IPS-NIHi11 (cell line): ENCODE measurements around the gene RIT2.

ENCODE experiments used
- DNase-seq: peaks from one replicate; pipeline ENCODE4 v3.0.0; 2012; ENCODE audit warnings: mixed read lengths, low spot score

RIT2 gene

DNA sequence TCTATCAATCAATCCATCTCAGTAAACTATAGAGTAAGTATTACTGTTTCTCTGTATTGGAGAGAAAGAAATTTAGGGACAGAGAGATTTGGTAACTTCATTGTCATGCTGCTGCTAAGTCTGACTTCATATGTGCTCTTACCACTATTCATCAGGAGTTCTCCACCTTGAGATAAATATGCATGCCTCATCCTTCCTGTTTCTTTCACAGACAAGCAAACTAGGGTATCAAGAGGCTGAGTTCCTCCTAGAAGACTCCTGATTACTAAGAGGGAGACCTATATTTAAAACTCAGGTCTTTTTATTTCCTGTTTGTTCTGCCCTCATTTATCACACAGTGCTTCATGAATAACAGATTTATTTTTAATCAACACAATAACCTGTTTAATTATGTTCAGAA lies 34.1 kb downstream of the RIT2 start:
- DNase-seq: no peak

GRCh38 chr18:43080671-43081070 lies 34.8 kb downstream of the RIT2 start:
- no peak for DNase-seq

GRCh38 chr18:43079422-43079821 lies 36.1 kb downstream of the RIT2 start:
- DNase-seq: no peak

GRCh38 chr18:43078478-43079092 lies 36.9 kb downstream of the RIT2 start:
- DNase-seq: no peak

GRCh38 chr18:43077510-43078308 lies 37.8 kb downstream of the RIT2 start:
- no peak for DNase-seq

- no peak for DNase-seq
Observed at GRCh38 chr18:43073771-43074170, 41.7 kb downstream of the RIT2 start.

DNA sequence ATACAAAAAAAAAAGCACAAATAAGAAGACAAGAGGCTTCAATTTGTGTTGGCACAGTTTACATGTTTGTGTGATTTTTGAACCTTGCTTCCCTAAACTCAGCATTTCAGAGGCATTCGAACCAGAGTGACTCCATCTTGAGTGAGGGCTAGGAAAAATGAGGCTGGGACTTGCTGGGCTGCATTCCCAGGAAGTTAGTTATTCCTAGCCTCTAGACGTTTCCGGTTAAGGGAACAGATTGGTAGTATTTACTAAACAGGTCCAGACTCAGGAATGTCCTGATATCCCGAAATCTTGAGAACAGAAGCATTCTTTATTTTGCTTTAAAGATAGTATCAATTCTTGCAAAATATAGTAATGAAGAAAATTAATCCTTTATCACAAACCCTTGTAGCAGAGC lies 46.7 kb downstream of the RIT2 start:
- DNase-seq: no peak

DNA sequence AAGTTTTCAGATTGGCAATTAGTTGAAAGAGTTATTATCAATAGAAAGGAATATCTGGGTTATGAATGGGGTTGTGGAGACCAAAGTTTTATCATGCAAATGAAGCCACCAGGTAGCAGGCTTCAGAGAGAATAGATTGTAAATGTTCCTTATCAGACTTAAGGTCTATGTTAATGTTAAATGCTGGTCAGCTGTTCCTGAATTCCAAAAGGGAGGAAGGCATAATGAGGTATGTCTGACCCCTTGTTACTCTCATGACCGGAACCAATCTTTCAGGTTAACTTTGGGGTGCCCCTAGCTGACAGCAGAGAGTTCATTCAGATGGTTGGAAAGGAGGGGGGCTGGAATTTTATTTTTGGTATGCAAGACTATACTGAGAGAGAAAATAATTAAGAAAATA lies 47.9 kb downstream of the RIT2 start:
- DNase-seq: no peak

- no peak for DNase-seq
Observed at GRCh38 chr18:43061816-43062215, 53.7 kb downstream of the RIT2 start.

GRCh38 chr18:43061318-43061717 lies 54.2 kb downstream of the RIT2 start:
- DNase-seq: no peak

GRCh38 chr18:43060020-43060419 lies 55.5 kb downstream of the RIT2 start:
- no peak for DNase-seq

DNA sequence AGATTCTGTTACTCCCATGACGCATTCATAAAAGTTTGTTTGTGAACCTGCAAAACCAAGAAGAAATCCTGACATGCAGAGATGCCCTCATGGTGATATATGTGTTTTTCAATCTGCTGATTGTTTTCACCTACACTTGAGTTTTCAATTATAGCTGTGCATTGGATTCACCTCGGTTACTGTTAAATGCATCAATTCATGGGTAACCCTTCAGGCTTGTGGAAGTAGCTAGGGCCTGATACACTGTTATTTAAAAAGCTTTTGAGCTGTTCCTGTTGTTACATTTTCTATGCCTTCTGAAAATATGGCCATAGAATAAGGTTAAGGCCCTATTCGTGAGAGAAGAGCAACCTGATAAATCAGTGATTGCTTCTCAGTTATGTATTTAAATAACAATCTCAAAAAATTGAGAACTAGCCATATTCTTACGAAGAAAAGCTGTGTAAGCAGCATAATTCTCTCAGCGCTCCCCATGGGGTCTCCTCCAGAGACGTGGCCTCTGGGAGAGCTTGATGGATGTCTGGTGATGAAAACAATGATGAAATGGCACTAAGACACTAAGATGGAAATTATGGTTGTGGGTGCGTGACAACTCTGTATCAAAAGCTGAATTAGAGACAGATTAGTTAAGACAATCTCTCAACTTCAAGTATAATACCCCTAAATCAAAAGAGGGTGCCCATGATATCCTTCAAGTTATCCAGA lies 60.5 kb downstream of the RIT2 start:
- DNase-seq: no peak

DNA sequence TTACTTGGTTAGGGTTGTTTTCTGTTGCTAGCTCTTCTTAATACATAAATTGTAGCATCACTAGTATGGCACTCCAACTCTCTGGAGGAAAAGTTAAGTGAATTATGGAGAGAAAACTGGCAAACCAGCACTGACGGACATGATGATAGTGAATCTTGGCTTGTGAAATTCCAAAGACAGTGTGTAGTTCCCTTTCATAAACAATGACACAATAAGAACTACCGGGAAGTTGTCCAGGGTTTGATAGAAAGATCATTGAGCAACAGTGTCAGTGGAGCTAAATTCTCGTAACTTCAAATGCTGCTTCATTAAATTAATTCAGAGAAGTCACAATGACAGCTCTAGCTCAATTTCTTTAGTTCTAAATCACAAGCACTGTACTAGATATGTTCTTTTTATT lies 66.5 kb downstream of the RIT2 start:
- no peak for DNase-seq

DNA sequence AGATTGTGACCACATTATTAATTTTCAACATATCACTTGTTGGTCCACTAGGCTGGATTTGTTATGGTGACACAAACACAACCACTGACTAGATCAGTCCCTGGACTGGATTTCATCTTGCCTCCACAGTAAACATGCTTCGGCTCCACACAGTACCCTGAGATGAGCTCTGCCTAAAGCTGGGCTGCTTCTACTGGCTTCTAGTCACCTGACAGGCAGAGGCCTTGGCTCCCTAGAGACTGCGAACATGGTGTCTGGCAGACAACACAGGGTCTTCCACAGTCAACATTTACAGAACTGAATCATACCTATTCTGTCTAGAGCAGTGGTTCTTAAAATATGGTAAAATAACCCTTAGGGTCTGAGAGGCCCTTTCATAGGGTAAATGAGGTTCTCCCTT lies 69.2 kb downstream of the RIT2 start:
- DNase-seq: no peak

DNA sequence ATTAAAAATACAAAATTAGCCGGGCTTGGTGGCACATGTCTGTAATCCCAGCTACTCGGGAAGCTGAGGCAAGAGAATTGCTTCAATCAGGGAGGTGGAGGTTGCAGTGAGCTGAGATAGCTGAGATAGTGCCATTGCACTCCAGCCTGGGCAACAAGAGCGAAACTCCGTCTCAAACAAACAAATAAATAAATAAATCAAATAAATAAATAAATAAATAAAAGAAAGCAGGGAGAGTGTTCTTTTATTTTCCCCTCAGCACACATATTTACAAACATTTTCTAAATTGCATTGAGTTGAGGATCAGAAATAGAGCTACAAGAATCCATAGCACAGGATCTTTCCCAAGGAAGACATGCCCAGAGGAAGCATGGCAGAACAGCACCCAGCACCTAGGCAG lies 71.9 kb downstream of the RIT2 start:
- DNase-seq: no peak

DNA sequence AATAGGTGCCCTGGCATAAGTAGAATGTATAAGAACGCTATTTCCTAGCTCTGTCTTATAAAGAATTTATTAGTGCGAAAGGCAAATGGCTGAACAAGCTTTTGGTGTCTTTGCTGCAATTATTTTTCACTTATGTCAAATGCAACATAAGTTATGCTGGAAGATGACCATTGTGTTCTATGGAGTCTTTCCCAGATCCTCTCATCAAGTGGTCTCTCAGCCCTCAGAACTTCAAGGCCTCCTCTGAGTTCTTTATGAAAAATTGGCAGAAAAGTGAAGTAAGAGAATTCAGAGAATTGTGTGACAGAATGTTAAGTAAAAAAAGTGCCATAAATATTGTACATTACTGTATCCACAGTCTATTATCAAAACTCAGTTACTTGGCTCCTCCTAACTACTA lies 75.2 kb downstream of the RIT2 start:
- no peak for DNase-seq

- peak; percentile 61 for DNase-seq
Observed at GRCh38 chr18:43034683-43035500, 80.6 kb downstream of the RIT2 start.

DNA sequence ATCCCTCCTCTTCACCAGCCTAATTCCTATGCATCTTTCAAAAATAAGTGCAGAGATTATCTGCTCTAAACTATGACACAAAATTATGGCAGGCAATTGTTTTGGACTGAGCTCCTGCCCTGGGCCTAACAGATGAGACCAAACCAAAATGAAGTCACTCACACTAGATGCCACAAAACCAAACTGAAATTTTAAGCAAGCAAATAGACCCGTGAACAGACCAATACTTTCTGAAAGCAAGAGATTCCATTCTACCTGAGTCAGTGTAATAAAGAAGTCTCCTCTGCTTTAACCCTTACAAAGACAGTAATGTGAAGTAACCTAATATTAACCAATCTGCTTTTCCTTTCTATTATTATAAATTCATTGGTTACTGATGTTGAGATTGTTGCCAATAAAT lies 84.3 kb downstream of the RIT2 start:
- no peak for DNase-seq

GRCh38 chr18:43029414-43029813 lies 86.1 kb downstream of the RIT2 start:
- DNase-seq: no peak

- DNase-seq: no peak
Observed at GRCh38 chr18:43022874-43023273, 92.6 kb downstream of the RIT2 start.

- no peak for DNase-seq
Observed at GRCh38 chr18:43017622-43018021, 97.9 kb downstream of the RIT2 start.

- no peak for DNase-seq
Observed at GRCh38 chr18:43013486-43013885, 102.0 kb downstream of the RIT2 start.
